HG02642 (cell line): ENCODE data around the gene CLDN4.

Source experiments
- ATAC-seq: cut with Tn5 transposase; IDR thresholded peaks from one replicate; pipeline ENCODE4 v1.9.1; 2021; ENCODE audit warnings: mild to moderate bottlenecking; ENCODE audit not compliant: unreplicated experiment, poor library complexity

CLDN4 gene

GRCh38 chr7:73865738-73866445, 35.1 kb downstream of the CLDN4 start:
- no peak for ATAC-seq

- ATAC-seq, result no peak
Observed at GRCh38 chr7:73866446-73866767, 35.6 kb downstream of the CLDN4 start.

GRCh38 chr7:73869011-73869798, 38.4 kb downstream of the CLDN4 start:
- ATAC-seq, result no peak

- no peak for ATAC-seq
Observed at GRCh38 chr7:73870041-73870492, 39.3 kb downstream of the CLDN4 start.

GRCh38 chr7:73871163-73872011, 40.6 kb downstream of the CLDN4 start:
- no peak for ATAC-seq

- ATAC-seq, result no peak
Observed at GRCh38 chr7:73872056-73872908, 41.5 kb downstream of the CLDN4 start.

GRCh38 chr7:73876361-73876760, 45.6 kb downstream of the CLDN4 start:
- no peak for ATAC-seq

GRCh38 chr7:73876973-73877372, 46.2 kb downstream of the CLDN4 start:
- no peak for ATAC-seq

- no peak for ATAC-seq
Observed at GRCh38 chr7:73879977-73880681, 49.3 kb downstream of the CLDN4 start.

- no peak for ATAC-seq
Observed at GRCh38 chr7:73880755-73881328, 50.0 kb downstream of the CLDN4 start.

- no peak for ATAC-seq
Observed at GRCh38 chr7:73881352-73882046, 50.7 kb downstream of the CLDN4 start.

- ATAC-seq, result no peak
Observed at GRCh38 chr7:73882047-73882402, 51.2 kb downstream of the CLDN4 start.
